Measurements from ENCODE around the gene LPP. TPM values are rescaled to one million over a fixed set of nuclear protein-coding genes. Genes with fewer than 3 reads are reported as not detected.

The LPP gene
- total RNA-seq, 1 donor, result 77.4 TPM

- no peak for TF ChIP-seq CTCF (IDR thresholded peaks at IDR 0.05; ENCODE audit: extremely low read depth, low read depth, low read length)
- Histone ChIP-seq H4K20me1 (ENCODE audit: insufficient read depth, low read length) (peaks cover 8% of the 10 kb centered on the region), H3K79me2 (ENCODE audit: insufficient read depth, low read length) (peaks cover 76% of the 10 kb centered on the region), H3K27ac (ENCODE audit: low read depth, low read length) (no peak overlapping the region), H3K36me3 (ENCODE audit: insufficient read depth, low read length) (no peaks in the 10 kb centered on the region), H3K4me3 (ENCODE audit: insufficient read depth, low read length) (no peak overlapping the region), H3K9me3 (ENCODE audit: low read depth, low read length) (no peaks in the 10 kb centered on the region), H3K27me3 (ENCODE audit: insufficient read depth, low read length) (no peaks in the 10 kb centered on the region), H2AFZ (ENCODE audit: low read length) (no peak overlapping the region), H3K4me2 (ENCODE audit: insufficient read depth, low read length) (no peak overlapping the region), H3K4me1 (ENCODE audit: insufficient read depth, low read length) (no peaks in the 10 kb centered on the region)
- no peak for DNase-seq (ENCODE audit: insufficient read length, low spot score, missing footprints)
These were observed 244.1 kb downstream of the LPP start for GRCh38 chr3:188397766-188398705.

- H3K4me2 ChIP-seq (ENCODE audit: insufficient read depth, low read length), result no peak overlapping the region
- peaks cover 65% of the 10 kb centered on the region for H3K79me2 ChIP-seq (ENCODE audit: insufficient read depth, low read length)
These were observed 246.7 kb downstream of the LPP start for GRCh38 chr3:188400494-188401243.

GRCh38 chr3:188401244-188401993 is 247.5 kb downstream of the LPP start:
- H3K4me1 ChIP-seq (ENCODE audit: insufficient read depth, low read length), result no peaks in the 10 kb centered on the region
- H3K4me2 ChIP-seq (ENCODE audit: insufficient read depth, low read length), result no peak overlapping the region
- TF ChIP-seq CTCF (IDR thresholded peaks at IDR 0.05; ENCODE audit: extremely low read depth, low read depth, low read length), result no peak
- peaks cover 63% of the 10 kb centered on the region for H3K79me2 ChIP-seq (ENCODE audit: insufficient read depth, low read length)
- no peak for DNase-seq (ENCODE audit: insufficient read length, low spot score, missing footprints)
- no peak overlapping the region for H2AFZ ChIP-seq (ENCODE audit: low read length)
- no peak overlapping the region for H3K4me3 ChIP-seq (ENCODE audit: insufficient read depth, low read length)
- peaks cover 8% of the 10 kb centered on the region for H4K20me1 ChIP-seq (ENCODE audit: insufficient read depth, low read length)
- no peak overlapping the region for H3K27ac ChIP-seq (ENCODE audit: low read depth, low read length)
- no peaks in the 10 kb centered on the region for H3K36me3 ChIP-seq (ENCODE audit: insufficient read depth, low read length)
- no peaks in the 10 kb centered on the region for H3K27me3 ChIP-seq (ENCODE audit: insufficient read depth, low read length)
- H3K9me3 ChIP-seq (ENCODE audit: low read depth, low read length), result no peaks in the 10 kb centered on the region

More at GRCh38 chr3:188400494-188401243, 246.7 kb downstream of the LPP start:
- Histone ChIP-seq H3K4me3 (ENCODE audit: insufficient read depth, low read length) (no peak overlapping the region), H3K9me3 (ENCODE audit: low read depth, low read length) (no peaks in the 10 kb centered on the region), H2AFZ (ENCODE audit: low read length) (no peak overlapping the region), H4K20me1 (ENCODE audit: insufficient read depth, low read length) (peaks cover 8% of the 10 kb centered on the region), H3K27me3 (ENCODE audit: insufficient read depth, low read length) (no peaks in the 10 kb centered on the region), H3K36me3 (ENCODE audit: insufficient read depth, low read length) (no peaks in the 10 kb centered on the region), H3K4me1 (ENCODE audit: insufficient read depth, low read length) (no peaks in the 10 kb centered on the region), H3K27ac (ENCODE audit: low read depth, low read length) (no peak overlapping the region)
- TF ChIP-seq CTCF (IDR thresholded peaks at IDR 0.05; ENCODE audit: extremely low read depth, low read depth, low read length), result no peak
- no peak for DNase-seq (ENCODE audit: insufficient read length, low spot score, missing footprints)
